DND-41 (cell line): Measurements from ENCODE around the gene ADGRB3.

ENCODE experiments used
- ATAC-seq: fragments of 200-7000 bp; cut with Tn5 transposase; 3 replicates; pipeline ENCODE4 v1.9.1; 2021; ENCODE audit warnings: low read depth; ENCODE audit not compliant: insufficient read depth
- DNase-seq: peaks from one replicate; pipeline ENCODE4 v3.0.0-alpha.2; 2020
- H2AFZ ChIP-seq: 2 replicates; pipeline ENCODE4 v1.6.0; 2012; ENCODE audit warnings: low read depth, low read length
- H3K27ac ChIP-seq: 2 replicates; pipeline ENCODE4 v1.5.1; 2012; ENCODE audit warnings: low read length, inconsistent platforms
- H3K27me3 ChIP-seq: fragments of 200-600 bp; sonication (generic); 2 replicates; pipeline ENCODE4 v1.6.0; 2012; ENCODE audit warnings: low read length, mild to moderate bottlenecking, inconsistent platforms; ENCODE audit not compliant: insufficient read depth, poor library complexity
- H3K36me3 ChIP-seq: 2 replicates; pipeline ENCODE4 v1.5.1; 2012; ENCODE audit warnings: low read length, inconsistent platforms; ENCODE audit not compliant: insufficient read depth
- H3K4me1 ChIP-seq: 2 replicates; pipeline ENCODE4 v1.5.1; 2012; ENCODE audit warnings: mild to moderate bottlenecking, low read length; ENCODE audit not compliant: insufficient read depth
- H3K4me2 ChIP-seq: 2 replicates; pipeline ENCODE4 v1.6.0; 2012; ENCODE audit warnings: mild to moderate bottlenecking, moderate library complexity, low read length, inconsistent platforms; ENCODE audit not compliant: insufficient read depth
- H3K4me3 ChIP-seq, 2 experiments: fragments of 200-600 bp in 1 of 2; shearing (Covaris generic) in 1 of 2; 2 replicates each; pipeline ENCODE4 v1.5.1; 2012 to 2016; ENCODE audit warnings: inconsistent platforms in 2 of 2, low read length in 2 of 2, mild to moderate bottlenecking in 2 of 2, low read depth in 1 of 2, moderate library complexity in 1 of 2
- H3K79me2 ChIP-seq: 2 replicates; pipeline ENCODE4 v1.6.0; 2012; ENCODE audit warnings: low read length, inconsistent platforms; ENCODE audit not compliant: insufficient read depth
- H3K9ac ChIP-seq: 2 replicates; pipeline ENCODE4 v1.6.0; 2012; ENCODE audit warnings: low read depth, mild to moderate bottlenecking, inconsistent platforms, low read length, moderate library complexity
- H3K9me3 ChIP-seq: 2 replicates; pipeline ENCODE4 v1.5.1; 2012; ENCODE audit warnings: low read length, moderate library complexity, mild to moderate bottlenecking, inconsistent platforms; ENCODE audit not compliant: insufficient read depth, severe bottlenecking
- H4K20me1 ChIP-seq: 2 replicates; pipeline ENCODE4 v1.6.0; 2012; ENCODE audit warnings: low read length; ENCODE audit not compliant: insufficient read depth
- EZH2 ChIP-seq: IDR thresholded peaks from 3 replicates; pipeline ENCODE4 v1.6.1; 2012; ENCODE audit warnings: borderline replicate concordance, low read depth, mild to moderate bottlenecking, moderate library complexity, low read length, inconsistent platforms; ENCODE audit not compliant: severe bottlenecking
- TF ChIP-seq, protein P1 (sequence below): IDR thresholded peaks from 2 replicates; pipeline ENCODE4 v1.5.1; 2012; ENCODE audit warnings: borderline replicate concordance, low read length, moderate library complexity, mild to moderate bottlenecking; ENCODE audit not compliant: poor library complexity, severe bottlenecking; ENCODE audit errors: extremely low read depth

Gene ADGRB3

DNA sequence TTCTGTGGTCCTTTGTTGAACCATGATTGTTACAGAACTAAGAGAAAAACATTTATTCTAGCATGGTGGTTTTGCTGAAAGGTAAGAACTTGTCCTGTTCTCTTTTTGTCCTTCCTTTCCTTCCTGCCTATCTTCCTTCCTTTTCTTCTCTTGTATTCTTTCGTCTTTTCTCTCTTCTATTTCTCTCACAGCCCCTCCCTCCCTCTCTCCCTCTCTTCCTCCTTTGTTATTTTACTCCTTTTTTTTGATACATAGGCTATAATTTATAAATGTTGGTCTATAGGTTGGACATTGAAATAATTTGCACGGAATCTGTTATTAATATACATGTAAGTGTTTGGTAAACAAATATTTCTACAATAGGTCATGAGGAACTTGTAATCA lies 18.6 kb downstream of the ADGRB3 start:
- DNase-seq = no peak
- Histone ChIP-seq H3K9me3 (no peaks in the 10 kb centered on the region), H2AFZ (no peak overlapping the region), H3K27ac (no peak overlapping the region), H3K79me2 (no peaks in the 10 kb centered on the region), H4K20me1 (no peaks in the 10 kb centered on the region), H3K36me3 (no peaks in the 10 kb centered on the region), H3K27me3 (no peaks in the 10 kb centered on the region), H3K4me2 (no peak overlapping the region), H3K4me3 (no peak overlapping the region), H3K9ac (no peak overlapping the region), H3K4me1 (no peaks in the 10 kb centered on the region)
- ATAC-seq = no peak
- TF ChIP-seq, protein P1, sequence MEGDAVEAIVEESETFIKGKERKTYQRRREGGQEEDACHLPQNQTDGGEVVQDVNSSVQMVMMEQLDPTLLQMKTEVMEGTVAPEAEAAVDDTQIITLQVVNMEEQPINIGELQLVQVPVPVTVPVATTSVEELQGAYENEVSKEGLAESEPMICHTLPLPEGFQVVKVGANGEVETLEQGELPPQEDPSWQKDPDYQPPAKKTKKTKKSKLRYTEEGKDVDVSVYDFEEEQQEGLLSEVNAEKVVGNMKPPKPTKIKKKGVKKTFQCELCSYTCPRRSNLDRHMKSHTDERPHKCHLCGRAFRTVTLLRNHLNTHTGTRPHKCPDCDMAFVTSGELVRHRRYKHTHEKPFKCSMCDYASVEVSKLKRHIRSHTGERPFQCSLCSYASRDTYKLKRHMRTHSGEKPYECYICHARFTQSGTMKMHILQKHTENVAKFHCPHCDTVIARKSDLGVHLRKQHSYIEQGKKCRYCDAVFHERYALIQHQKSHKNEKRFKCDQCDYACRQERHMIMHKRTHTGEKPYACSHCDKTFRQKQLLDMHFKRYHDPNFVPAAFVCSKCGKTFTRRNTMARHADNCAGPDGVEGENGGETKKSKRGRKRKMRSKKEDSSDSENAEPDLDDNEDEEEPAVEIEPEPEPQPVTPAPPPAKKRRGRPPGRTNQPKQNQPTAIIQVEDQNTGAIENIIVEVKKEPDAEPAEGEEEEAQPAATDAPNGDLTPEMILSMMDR = no peak
- no peak for TF ChIP-seq EZH2

DNA sequence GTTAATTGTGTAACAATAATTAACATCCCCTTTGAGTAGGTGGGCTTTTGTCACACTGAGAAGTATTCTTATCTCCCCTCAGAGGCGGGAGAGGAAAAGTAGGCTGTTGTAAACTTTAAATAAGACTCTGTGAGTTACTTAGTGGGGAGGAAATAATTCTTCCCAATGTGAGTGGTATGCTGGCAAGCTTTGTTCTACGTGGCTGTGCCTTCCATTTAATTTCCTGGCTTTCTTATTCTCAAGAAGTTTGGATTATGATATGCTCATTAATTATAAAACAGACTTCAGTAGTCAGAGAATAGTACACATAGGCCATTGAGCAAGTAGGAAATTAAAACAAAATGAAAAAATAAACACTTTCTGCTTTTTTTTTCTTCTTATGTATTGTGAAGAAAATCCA lies 19.1 kb downstream of the ADGRB3 start:
- Histone ChIP-seq H3K79me2 (no peaks in the 10 kb centered on the region), H3K27me3 (no peaks in the 10 kb centered on the region), H3K9me3 (no peaks in the 10 kb centered on the region), H2AFZ (no peak overlapping the region), H3K4me3 (no peak overlapping the region), H3K27ac (no peak overlapping the region), H3K36me3 (no peaks in the 10 kb centered on the region), H4K20me1 (no peaks in the 10 kb centered on the region), H3K4me2 (no peak overlapping the region), H3K9ac (no peak overlapping the region), H3K4me1 (no peaks in the 10 kb centered on the region)
- no peak for DNase-seq
- TF ChIP-seq EZH2 = no peak
- TF ChIP-seq, protein P1 = no peak
- ATAC-seq = no peak

DNA sequence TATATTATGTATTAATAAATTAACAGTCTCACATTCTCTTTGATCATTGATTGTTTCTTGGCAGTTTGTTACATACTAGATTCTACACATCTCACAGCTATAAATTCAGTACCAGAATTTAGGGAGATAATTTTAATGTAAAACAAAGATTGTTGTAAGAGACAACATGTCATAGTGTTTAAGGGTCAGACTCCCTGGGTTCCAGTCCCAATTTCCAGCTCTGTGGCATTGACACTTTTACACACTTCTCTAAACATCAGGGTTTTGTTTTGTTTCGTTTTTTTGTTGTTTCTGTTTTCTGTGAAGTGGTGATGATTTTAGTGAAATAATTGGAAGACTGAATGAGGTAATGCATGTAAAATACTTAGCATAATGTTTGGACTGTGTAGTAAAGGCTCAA lies 19.9 kb downstream of the ADGRB3 start:
- H3K79me2 ChIP-seq = no peaks in the 10 kb centered on the region
- no peak for TF ChIP-seq EZH2
- TF ChIP-seq, protein P1 = no peak
- no peaks in the 10 kb centered on the region for H3K4me1 ChIP-seq

More for the DNA sequence above, 19.9 kb downstream of the ADGRB3 start:
- Histone ChIP-seq H2AFZ (no peak overlapping the region), H3K4me2 (no peak overlapping the region), H3K36me3 (no peaks in the 10 kb centered on the region), H3K9me3 (no peaks in the 10 kb centered on the region), H3K9ac (no peak overlapping the region), H3K27me3 (no peaks in the 10 kb centered on the region), H3K27ac (no peak overlapping the region), H3K4me3 (no peak overlapping the region), H4K20me1 (no peaks in the 10 kb centered on the region)
- no peak for ATAC-seq
- no peak for DNase-seq
